A549 (cell line): ENCODE data around the gene CPOX. TPM values are rescaled to one million over a fixed set of nuclear protein-coding genes. Genes with fewer than 3 reads are reported as not detected.

Experiments used
- ATAC-seq, 2 experiments: fragments of 200-7000 bp in 1 of 2; fragments of >200 bp in 1 of 2; cut with Nextera tagmentation in 1 of 2; cut with Tn5 transposase in 1 of 2; 3 replicates each; pipeline versions ENCODE4 v1.8.0 to v1.9.1; 2018 to 2020; ENCODE audit warnings: mild to moderate bottlenecking in 1 of 2, moderate library complexity in 1 of 2
- CTCF ChIA-PET: fragments of 300-600 bp; sonication (Branson Sonifier 250); formaldehyde crosslinking; extraction: SDS; loops from one replicate; lab custom pipeline; 2021; ENCODE audit warnings: antibody characterized with exemption, inconsistent platforms; lab: Yijun Ruan, JAX
- POLR2A ChIA-PET: fragments of 350-600 bp; formaldehyde crosslinking; extraction: SDS; loops from one replicate; lab custom pipeline; 2021; ENCODE audit warnings: antibody characterized with exemption, inconsistent platforms; lab: Yijun Ruan, JAX
- DNase-seq, 2 experiments: peaks; one replicate each; pipeline versions ENCODE4 v3.0.0 to v3.0.0-alpha.2; 2011 to 2016; ENCODE audit warnings: low read depth in 1 of 2, low spot score in 1 of 2
- FAIRE-seq: peaks from 2 replicates; lab custom pipeline; 2011; peaks lifted over from hg19 to GRCh38; lab: Jason Lieb, UNC
- H3K27ac ChIP-seq, 2 experiments: fragments of >200 bp; sonication (Bioruptor Twin); formaldehyde crosslinking; 3 replicates each; pipeline ENCODE4 v1.5.1; 2016 to 2017
- H3K4me1 ChIP-seq: fragments of >200 bp; sonication (Bioruptor Twin); formaldehyde crosslinking; 3 replicates; pipeline ENCODE4 v1.6.1; 2016
- H3K4me2 ChIP-seq: fragments of >200 bp; sonication (Bioruptor Twin); formaldehyde crosslinking; 3 replicates; pipeline ENCODE4 v1.6.1; 2016
- H3K4me3 ChIP-seq: fragments of >200 bp; sonication (Bioruptor Twin); formaldehyde crosslinking; 3 replicates; pipeline ENCODE4 v1.5.1; 2016
- H3K9me3 ChIP-seq: fragments of >200 bp; sonication (Bioruptor Twin); formaldehyde crosslinking; 3 replicates; pipeline ENCODE4 v1.6.1; 2016
- BCL3 ChIP-seq: fragments of >200 bp; sonication (Bioruptor Twin); formaldehyde crosslinking; IDR thresholded peaks from 3 replicates; pipeline ENCODE4 v1.6.1; 2016
- BHLHE40 ChIP-seq: IDR thresholded peaks from 2 replicates; pipeline ENCODE4 v1.6.1; 2012; ENCODE audit warnings: low read depth, low read length, inconsistent platforms
- CBX8 ChIP-seq: fragments of 200-600 bp; sonication (generic); IDR thresholded peaks from 2 replicates; pipeline ENCODE4 v1.6.1; 2016
- CEBPB ChIP-seq, 2 experiments: fragments of >200 bp in 1 of 2; sonication (Bioruptor Twin) in 1 of 2; formaldehyde crosslinking in 1 of 2; IDR thresholded peaks; 2 replicates each; pipeline ENCODE4 v1.6.1; 2012 to 2016
- ELK1 ChIP-seq: fragments of 150-350 bp; IDR thresholded peaks from 2 replicates; pipeline ENCODE4 v1.6.1; 2014; ENCODE audit warnings: low read depth, mild to moderate bottlenecking, low read length
- FOSB ChIP-seq: fragments of 250-450 bp; sonication (Bioruptor Pico); IDR thresholded peaks from 2 replicates; pipeline ENCODE4 v1.5.0; 2020; ENCODE audit warnings: mild to moderate bottlenecking, moderate library complexity
- HDAC2 ChIP-seq: fragments of 200-600 bp; sonication (generic); IDR thresholded peaks from 2 replicates; pipeline ENCODE4 v1.6.1; 2016
- MAFK ChIP-seq: fragments of 450-650 bp; IDR thresholded peaks from 2 replicates; pipeline ENCODE4 v1.6.1; 2014; ENCODE audit not compliant: partially characterized antibody
- MAZ ChIP-seq: fragments of 150-350 bp; IDR thresholded peaks from 2 replicates; pipeline ENCODE4 v1.6.1; 2014; ENCODE audit warnings: antibody characterized with exemption, low read depth, low read length, borderline replicate concordance
- RAD21 ChIP-seq, 2 experiments: fragments of >200 bp in 1 of 2; sonication (Bioruptor Twin) in 1 of 2; formaldehyde crosslinking in 1 of 2; IDR thresholded peaks in 1 of 2; conservative IDR thresholded peaks in 1 of 2; 2 replicates in 1 of 2; 3 replicates in 1 of 2; pipeline ENCODE4 v1.6.1; 2012 to 2018; ENCODE audit warnings: inconsistent platforms in 1 of 2
- RCOR1 ChIP-seq: fragments of 150-350 bp; IDR thresholded peaks from 2 replicates; pipeline ENCODE4 v1.6.1; 2014; ENCODE audit warnings: antibody characterized with exemption, low read length, low read depth
- REST ChIP-seq: fragments of 200-600 bp; sonication (generic); IDR thresholded peaks from 2 replicates; pipeline ENCODE4 v1.6.1; 2016; ENCODE audit warnings: antibody characterized with exemption, mild to moderate bottlenecking, moderate library complexity
- RFX5 ChIP-seq: fragments of 450-650 bp; IDR thresholded peaks from 2 replicates; pipeline ENCODE4 v1.7.1; 2014; ENCODE audit warnings: antibody characterized with exemption, mild to moderate bottlenecking, moderate library complexity
- SMC3 ChIP-seq: fragments of >200 bp; sonication (Bioruptor Twin); formaldehyde crosslinking; IDR thresholded peaks from 3 replicates; pipeline ENCODE4 v1.6.1; 2018; ENCODE audit warnings: inconsistent platforms
- USF2 ChIP-seq: fragments of 450-650 bp; IDR thresholded peaks from 2 replicates; pipeline ENCODE4 v1.6.1; 2014; ENCODE audit warnings: antibody characterized with exemption
- ZC3H11A ChIP-seq: fragments of 450-650 bp; IDR thresholded peaks from 2 replicates; pipeline ENCODE4 v1.6.1; 2014; ENCODE audit warnings: antibody characterized with exemption, mild to moderate bottlenecking
- ZNF302 ChIP-seq: fragments of 250-450 bp; sonication (Bioruptor Pico); IDR thresholded peaks from 2 replicates; pipeline ENCODE4 v1.9.0; 2021; ENCODE audit warnings: inconsistent platforms, mild to moderate bottlenecking, moderate library complexity
- ZSCAN20 ChIP-seq: fragments of 250-450 bp; sonication (Bioruptor Pico); IDR thresholded peaks from 2 replicates; pipeline ENCODE4 v1.8.0; 2022; ENCODE audit warnings: mild to moderate bottlenecking, moderate library complexity
- WGBS: methylation state at CpG from one replicate; pipeline ENCODE4 v1.1.6; 2017; ENCODE audit errors: missing lambda C conversion rate; 5-methylcytosine and 5-hydroxymethylcytosine counted together
- polyA plus RNA-seq, 4 experiments: library from polyadenylated mRNA; depleted of rRNA in 3 of 4; stranded (reverse); fragments of >200 nt; fragmentation: RNase III in 1 of 4; extraction: RNeasy Plus Mini Kit Qiagen cat#74134 plus additional on column Dnase treatment in 1 of 4; gene quantifications; 2 replicates in 3 of 4; 3 replicates in 1 of 4; pipeline ENCODE4 v1.2.3, GENCODE V29; 2011 to 2017
- TF ChIP-seq, protein P1 (sequence below): fragments of >200 bp; sonication (Bioruptor Twin); formaldehyde crosslinking; IDR thresholded peaks from 2 replicates; pipeline ENCODE4 v1.6.1; 2016
- TF ChIP-seq, protein P2 (sequence below): fragments of 250-450 bp; sonication (Bioruptor Pico); IDR thresholded peaks from 2 replicates; pipeline ENCODE4 v1.5.0; 2020; ENCODE audit warnings: low read depth, mild to moderate bottlenecking, moderate library complexity
- TF ChIP-seq, protein P3 (sequence below): IDR thresholded peaks from 2 replicates; pipeline ENCODE4 v1.6.1; 2012; ENCODE audit warnings: low read depth, borderline replicate concordance

CPOX gene
- polyA plus RNA-seq, 2 of the 4 experiments (the other 2 are of a cell fraction), result 25.7 to 30.3 TPM

GRCh38 chr3:98555025-98555379 is 38.4 kb downstream of the CPOX start:
- no peak for ATAC-seq
- no peak for FAIRE-seq
- POLR2A ChIA-PET, result no interaction called here
- H3K4me1 ChIP-seq, result no peaks in the 10 kb centered on the region
- H3K4me2 ChIP-seq, result no peak overlapping the region
- H3K27ac ChIP-seq, result no peak overlapping the region
- CTCF ChIA-PET, result interaction anchor here (1.2 kb wide), 1 partner anchor 24 kb away, joined by 3 read pairs; no protein-coding TSS in a partner anchor
- TF ChIP-seq FOSB, result no peak
- DNase-seq, result no peak
- no peaks in the 10 kb centered on the region for H3K9me3 ChIP-seq
- WGBS, result 9% methylated on average over 4 of the region's 4 CpGs
- no peak overlapping the region for H3K4me3 ChIP-seq

DNA sequence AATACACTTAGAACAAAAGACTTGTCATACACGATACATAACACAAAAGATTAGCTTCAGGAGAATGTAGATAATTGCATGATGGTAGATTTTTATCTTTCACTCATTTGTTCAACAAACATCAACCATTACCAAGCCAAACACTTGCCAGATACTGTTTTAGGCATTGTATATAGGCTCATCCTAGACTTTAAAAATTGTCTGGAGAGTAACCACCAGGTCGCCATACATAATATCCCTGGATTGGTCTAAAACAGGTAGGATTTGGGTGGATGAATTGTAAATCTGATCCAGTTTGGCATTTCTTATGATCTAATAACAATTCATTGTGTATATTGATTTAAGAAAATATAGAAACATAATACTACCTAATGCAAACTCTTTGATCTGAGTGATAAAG is 38.8 kb downstream of the CPOX start:
- CTCF ChIA-PET, result interaction anchor here (1.2 kb wide), 1 partner anchor 25 kb away, joined by 3 read pairs; no protein-coding TSS in a partner anchor
- no peak for TF ChIP-seq HDAC2
- no peak for TF ChIP-seq CEBPB (IDR thresholded peaks at IDR 0.05)
- no peak for TF ChIP-seq ZC3H11A
- no peak for TF ChIP-seq ZNF302
- no peak for TF ChIP-seq BHLHE40
- no peak for TF ChIP-seq BCL3
- TF ChIP-seq, protein P1, sequence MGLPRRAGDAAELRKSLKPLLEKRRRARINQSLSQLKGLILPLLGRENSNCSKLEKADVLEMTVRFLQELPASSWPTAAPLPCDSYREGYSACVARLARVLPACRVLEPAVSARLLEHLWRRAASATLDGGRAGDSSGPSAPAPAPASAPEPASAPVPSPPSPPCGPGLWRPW, result no peak
- TF ChIP-seq MAFK, result no peak
- TF ChIP-seq CBX8, result no peak
- TF ChIP-seq ELK1, result no peak
- TF ChIP-seq, protein P2, sequence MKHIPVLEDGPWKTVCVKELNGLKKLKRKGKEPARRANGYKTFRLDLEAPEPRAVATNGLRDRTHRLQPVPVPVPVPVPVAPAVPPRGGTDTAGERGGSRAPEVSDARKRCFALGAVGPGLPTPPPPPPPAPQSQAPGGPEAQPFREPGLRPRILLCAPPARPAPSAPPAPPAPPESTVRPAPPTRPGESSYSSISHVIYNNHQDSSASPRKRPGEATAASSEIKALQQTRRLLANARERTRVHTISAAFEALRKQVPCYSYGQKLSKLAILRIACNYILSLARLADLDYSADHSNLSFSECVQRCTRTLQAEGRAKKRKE, result no peak
- no peak for TF ChIP-seq REST
- TF ChIP-seq SMC3, result no peak
- TF ChIP-seq RCOR1, result no peak
- no peak for TF ChIP-seq RAD21 (conservative IDR thresholded peaks at IDR 0.05 in 1 of 2, IDR thresholded peaks at IDR 0.05 in 1 of 2)
- no peak for TF ChIP-seq USF2
- TF ChIP-seq MAZ, result no peak
- TF ChIP-seq, protein P3, sequence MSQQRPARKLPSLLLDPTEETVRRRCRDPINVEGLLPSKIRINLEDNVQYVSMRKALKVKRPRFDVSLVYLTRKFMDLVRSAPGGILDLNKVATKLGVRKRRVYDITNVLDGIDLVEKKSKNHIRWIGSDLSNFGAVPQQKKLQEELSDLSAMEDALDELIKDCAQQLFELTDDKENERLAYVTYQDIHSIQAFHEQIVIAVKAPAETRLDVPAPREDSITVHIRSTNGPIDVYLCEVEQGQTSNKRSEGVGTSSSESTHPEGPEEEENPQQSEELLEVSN, result no peak
- TF ChIP-seq ZSCAN20 (CRISPR knock-in tag), result no peak
- TF ChIP-seq RFX5, result no peak
- 25% methylated on average over 2 of the region's 2 CpGs for WGBS
- no peak overlapping the region for H3K27ac ChIP-seq
- ATAC-seq, result no peak
- no peaks in the 10 kb centered on the region for H3K4me1 ChIP-seq
- no peak overlapping the region for H3K4me2 ChIP-seq
- no peak overlapping the region for H3K4me3 ChIP-seq
- no peaks in the 10 kb centered on the region for H3K9me3 ChIP-seq
- no peak for DNase-seq
- POLR2A ChIA-PET, result no interaction called here
- FAIRE-seq, result no peak
